OCI-LY3 (cell line): ENCODE measurements around the gene FBXL14.

Experiments
- H2AFZ ChIP-seq: fragments of 200-600, 300-600 bp; shearing (Covaris generic); 2 replicates; pipeline ENCODE4 v1.6.0; 2014; ENCODE audit warnings: antibody characterized with exemption, low read depth, low read length
- H3K27ac ChIP-seq: fragments of 200-600, 300-600 bp; sonication (generic); 2 replicates; pipeline ENCODE4 v1.5.1; 2014; ENCODE audit warnings: mild to moderate bottlenecking, low read length, moderate library complexity, mixed read lengths
- H3K27me3 ChIP-seq: fragments of 200-600, 300-600 bp; sonication (generic); 2 replicates; pipeline ENCODE4 v1.6.1; 2014; ENCODE audit warnings: low read depth, low read length, mixed read lengths
- H3K36me3 ChIP-seq: fragments of 200-600, 300-600 bp; sonication (generic); replicated peaks from 2 replicates; pipeline ENCODE3; 2014; ENCODE audit warnings: low read depth, low read length, mixed read lengths
- H3K4me1 ChIP-seq: fragments of 300-600, 200-600 bp; sonication (generic); 2 replicates; pipeline ENCODE4 v1.6.1; 2014; ENCODE audit warnings: low read length, mixed read lengths
- H3K4me2 ChIP-seq: fragments of 200-600, 300-600 bp; sonication (generic); 2 replicates; pipeline ENCODE4 v1.6.1; 2014; ENCODE audit warnings: low read length, mixed read lengths
- H3K4me3 ChIP-seq: fragments of 300-600, 200-600 bp; sonication (generic); 2 replicates; pipeline ENCODE4 v1.5.1; 2014; ENCODE audit warnings: antibody characterized with exemption, mild to moderate bottlenecking, low read length, moderate library complexity
- H3K79me2 ChIP-seq: fragments of 300-600, 200-600 bp; shearing (Covaris generic); 2 replicates; pipeline ENCODE4 v1.6.1; 2014; ENCODE audit warnings: mild to moderate bottlenecking, low read length, mixed read lengths
- H3K9ac ChIP-seq: fragments of 300-600, 200-600 bp; shearing (Covaris generic); 2 replicates; pipeline ENCODE4 v1.6.0; 2014; ENCODE audit warnings: mild to moderate bottlenecking, low read length, moderate library complexity
- H3K9me3 ChIP-seq: fragments of 200-600, 300-600 bp; shearing (Covaris generic); 2 replicates; pipeline ENCODE4 v1.6.1; 2014; ENCODE audit warnings: low read length, mixed read lengths; ENCODE audit not compliant: insufficient read depth
- H4K20me1 ChIP-seq: fragments of 200-600, 300-600 bp; sonication (generic); 2 replicates; pipeline ENCODE4 v1.6.1; 2016; ENCODE audit warnings: low read length, mixed read lengths; ENCODE audit not compliant: insufficient read depth
- CTCF ChIP-seq: fragments of 200-600, 300-600 bp; sonication (generic); IDR thresholded peaks from 2 replicates; pipeline ENCODE4 v1.5.1; 2014; ENCODE audit warnings: antibody characterized with exemption, low read length, low read depth
- EZH2phosphoT487 ChIP-seq: fragments of 200-600 bp; shearing (Covaris generic); IDR thresholded peaks from 2 replicates; pipeline ENCODE4 v1.6.1; 2018; ENCODE audit warnings: antibody characterized with exemption, mixed run types, low read depth

Gene FBXL14

GRCh38 chr12:1536817-1537216, 57.6 kb downstream of the FBXL14 start:
- Histone ChIP-seq H2AFZ (no peak overlapping the region), H3K4me1 (peaks cover 33% of the 10 kb centered on the region), H3K4me3 (no peak overlapping the region), H4K20me1 (peaks cover 12% of the 10 kb centered on the region; the same call in 1 of the 2 replicates), H3K27ac (no peak overlapping the region), H3K9me3 (no peaks in the 10 kb centered on the region), H3K27me3 (no peaks in the 10 kb centered on the region), H3K9ac (no peak overlapping the region), H3K36me3 (no peaks in the 10 kb centered on the region), H3K4me2 (no peak overlapping the region), H3K79me2 (peaks cover 91% of the 10 kb centered on the region)
- TF ChIP-seq CTCF (no peak), EZH2phosphoT487 (no peak)

DNA sequence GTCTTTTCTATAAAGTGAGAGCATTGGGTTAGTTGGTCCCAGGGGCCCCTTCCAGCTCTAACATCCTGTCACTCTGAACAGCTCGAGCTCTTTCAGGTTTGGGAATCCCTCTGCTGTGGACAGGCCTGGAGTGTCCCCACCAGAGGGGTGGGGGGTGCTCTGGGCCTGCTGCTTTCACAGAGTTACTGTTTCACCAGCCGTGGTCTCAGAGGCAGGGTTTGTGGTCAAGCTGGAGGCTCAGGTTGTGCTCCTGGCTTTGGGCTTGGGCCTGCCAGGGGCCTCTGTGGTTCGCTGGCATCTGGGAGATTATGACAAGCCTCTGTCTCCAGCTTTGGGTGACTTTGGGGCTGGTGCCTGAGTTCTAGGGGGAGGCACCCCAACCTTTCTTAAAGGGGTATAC, 59.6 kb downstream of the FBXL14 start:
- no peaks in the 10 kb centered on the region for H3K9me3 ChIP-seq
- peaks cover 85% of the 10 kb centered on the region for H3K79me2 ChIP-seq
- H3K4me3 ChIP-seq: no peak overlapping the region
- H3K9ac ChIP-seq: no peak overlapping the region
- H4K20me1 ChIP-seq: peaks cover 12% of the 10 kb centered on the region; the same call in 1 of the 2 replicates
- H3K27me3 ChIP-seq: no peaks in the 10 kb centered on the region
- H3K4me2 ChIP-seq: peak overlapping the region; percentile 84
- TF ChIP-seq CTCF (no peak), EZH2phosphoT487 (no peak)
- no peak overlapping the region for H3K27ac ChIP-seq
- no peak overlapping the region for H2AFZ ChIP-seq
- peaks cover 37% of the 10 kb centered on the region for H3K4me1 ChIP-seq
- H3K36me3 ChIP-seq: no peaks in the 10 kb centered on the region

DNA sequence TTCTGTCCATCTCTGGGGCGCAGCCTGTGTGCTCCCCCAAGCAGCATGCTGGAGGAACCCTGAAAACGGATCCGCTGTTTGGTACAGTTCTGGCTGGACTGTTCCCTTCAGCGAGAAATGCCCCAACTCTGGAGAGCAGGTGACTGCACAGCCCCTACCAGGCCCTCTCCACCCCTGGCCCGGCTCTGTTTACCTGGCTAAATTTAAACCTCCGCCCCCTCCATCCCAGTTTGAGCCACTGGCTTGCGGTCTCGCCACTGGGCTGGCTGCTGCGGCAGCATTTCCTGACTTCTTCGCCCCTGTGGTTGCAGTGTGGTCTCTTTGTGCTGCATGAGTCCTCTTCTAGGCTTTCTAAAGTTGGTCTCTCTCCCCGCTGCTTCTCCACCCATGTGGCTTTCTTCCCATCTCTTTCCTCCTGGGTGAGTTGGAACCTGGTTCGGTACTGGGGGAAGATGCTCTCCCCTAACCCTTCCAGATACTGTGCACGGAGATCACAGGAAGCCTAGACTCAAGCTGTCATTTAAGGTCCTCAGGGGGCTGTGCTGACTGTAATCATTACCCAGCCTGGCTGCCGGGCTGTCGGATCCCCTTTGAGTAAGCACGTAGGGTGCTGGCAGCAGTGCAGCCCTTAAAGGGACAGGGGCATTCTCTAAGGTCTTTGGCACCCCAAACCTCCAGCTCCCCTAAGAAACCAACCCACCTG, 60.6 kb downstream of the FBXL14 start:
- peak overlapping the region; percentile 63 for H3K9ac ChIP-seq
- peaks cover 8% of the 10 kb centered on the region for H3K27me3 ChIP-seq
- H3K4me3 ChIP-seq: peak overlapping the region; percentile 77

More for the DNA sequence above, 60.6 kb downstream of the FBXL14 start:
- no peaks in the 10 kb centered on the region for H3K36me3 ChIP-seq
- TF ChIP-seq CTCF (no peak; the same call in 1 of the 2 replicates), EZH2phosphoT487 (no peak)
- H3K79me2 ChIP-seq: peaks cover 75% of the 10 kb centered on the region
- H3K27ac ChIP-seq: peak overlapping the region; percentile 24
- peaks cover 44% of the 10 kb centered on the region for H3K4me1 ChIP-seq
- H4K20me1 ChIP-seq: peaks cover 9% of the 10 kb centered on the region; the same call in 1 of the 2 replicates
- H3K9me3 ChIP-seq: no peaks in the 10 kb centered on the region
- 0 out of 2 replicates have a peak overlapping the region, but pooled peaks have one; percentile 1 for H2AFZ ChIP-seq
- peak overlapping the region; percentile 84 for H3K4me2 ChIP-seq
